Measurements from ENCODE around the gene CAPN7.

Gene CAPN7

DNA sequence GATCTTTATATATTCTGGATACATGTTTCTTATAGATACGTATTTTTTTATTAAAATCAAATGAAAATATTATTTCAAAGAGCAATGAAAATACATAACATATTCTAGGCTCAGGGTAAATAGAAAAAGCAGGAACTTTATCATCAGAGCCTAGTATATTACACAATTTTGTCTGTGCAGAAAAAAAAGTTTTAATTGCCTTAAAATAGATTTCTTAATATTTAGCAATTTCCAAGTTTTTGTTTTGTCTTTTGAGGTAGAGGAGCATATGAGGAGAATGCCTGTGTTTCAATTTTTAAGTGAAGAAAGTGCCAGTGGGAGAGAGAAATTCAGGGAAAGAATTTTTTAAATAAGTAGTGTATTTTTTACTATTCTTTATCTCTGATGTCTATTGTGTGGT, 10.5 kb downstream of the CAPN7 start (continued):
- TF ChIP-seq ZNF8 (CRISPR knock-in tag; IDR thresholded peaks at IDR 0.05), result no peak
- no peak for TF ChIP-seq ZC3H10 (CRISPR knock-in tag; IDR thresholded peaks at IDR 0.05)
- TF ChIP-seq ISL1 (CRISPR knock-in tag; IDR thresholded peaks at IDR 0.05), result no peak
- TF ChIP-seq, protein P1, sequence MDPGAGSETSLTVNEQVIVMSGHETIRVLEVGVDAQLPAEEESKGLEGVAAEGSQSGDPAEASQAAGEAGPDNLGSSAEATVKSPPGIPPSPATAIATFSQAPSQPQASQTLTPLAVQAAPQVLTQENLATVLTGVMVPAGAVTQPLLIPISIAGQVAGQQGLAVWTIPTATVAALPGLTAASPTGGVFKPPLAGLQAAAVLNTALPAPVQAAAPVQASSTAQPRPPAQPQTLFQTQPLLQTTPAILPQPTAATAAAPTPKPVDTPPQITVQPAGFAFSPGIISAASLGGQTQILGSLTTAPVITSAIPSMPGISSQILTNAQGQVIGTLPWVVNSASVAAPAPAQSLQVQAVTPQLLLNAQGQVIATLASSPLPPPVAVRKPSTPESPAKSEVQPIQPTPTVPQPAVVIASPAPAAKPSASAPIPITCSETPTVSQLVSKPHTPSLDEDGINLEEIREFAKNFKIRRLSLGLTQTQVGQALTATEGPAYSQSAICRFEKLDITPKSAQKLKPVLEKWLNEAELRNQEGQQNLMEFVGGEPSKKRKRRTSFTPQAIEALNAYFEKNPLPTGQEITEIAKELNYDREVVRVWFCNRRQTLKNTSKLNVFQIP (CRISPR knock-in tag; IDR thresholded peaks at IDR 0.05; ENCODE audit: borderline replicate concordance, low read depth), result no peak

DNA sequence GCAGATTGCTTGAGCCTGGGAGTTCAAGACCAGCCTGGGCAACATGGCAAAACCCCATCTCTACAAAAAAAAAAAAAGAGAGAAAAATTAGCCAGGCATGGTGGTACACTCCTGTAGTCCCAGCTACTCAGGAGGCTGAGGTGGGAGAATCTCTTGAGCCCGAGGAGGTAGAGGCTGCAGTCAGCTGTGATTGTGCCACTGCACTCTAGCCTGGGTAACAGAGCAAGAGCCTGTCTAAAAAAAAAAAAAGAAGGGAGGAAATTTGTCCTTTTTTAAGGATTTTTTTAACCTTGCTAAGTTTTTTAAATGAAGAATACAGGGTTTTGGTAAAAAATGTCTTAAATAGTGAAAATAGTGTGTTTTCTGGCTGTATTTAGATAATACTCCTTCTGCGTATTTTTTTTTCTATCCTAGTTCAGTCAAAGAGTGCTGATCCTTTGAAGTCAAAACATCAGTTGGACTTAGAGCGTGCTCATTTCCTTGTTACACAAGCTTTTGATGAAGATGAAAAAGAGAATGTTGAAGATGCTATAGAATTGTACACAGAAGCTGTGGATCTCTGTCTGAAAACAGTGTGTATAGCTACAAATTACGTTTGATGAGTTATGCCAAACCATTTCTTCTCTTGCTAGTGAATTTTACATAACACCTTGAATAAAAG, 11.1 kb downstream of the CAPN7 start:
- TF ChIP-seq, protein P1 (CRISPR knock-in tag; IDR thresholded peaks at IDR 0.05; ENCODE audit: borderline replicate concordance, low read depth), result no peak
- TF ChIP-seq TOX (CRISPR knock-in tag; IDR thresholded peaks at IDR 0.05; ENCODE audit: borderline replicate concordance) (no peak), ISL1 (CRISPR knock-in tag; IDR thresholded peaks at IDR 0.05) (no peak), ZFP3 (CRISPR knock-in tag; IDR thresholded peaks at IDR 0.05) (no peak), BACH2 (CRISPR knock-in tag; IDR thresholded peaks at IDR 0.05; ENCODE audit: borderline replicate concordance) (no peak), ZNF8 (CRISPR knock-in tag; IDR thresholded peaks at IDR 0.05) (no peak), ZFP30 (CRISPR knock-in tag; IDR thresholded peaks at IDR 0.05) (no peak), ESRRG (CRISPR knock-in tag; IDR thresholded peaks at IDR 0.05) (no peak), TCF4 (CRISPR knock-in tag; IDR thresholded peaks at IDR 0.05; ENCODE audit: borderline replicate concordance) (no peak), RARB (CRISPR knock-in tag; IDR thresholded peaks at IDR 0.05) (no peak), OSR1 (CRISPR knock-in tag; IDR thresholded peaks at IDR 0.05) (no peak), ZNF565 (CRISPR knock-in tag; conservative IDR thresholded peaks at IDR 0.05; ENCODE audit: low read depth) (no peak), SNAI2 (CRISPR knock-in tag; IDR thresholded peaks at IDR 0.05) (no peak), CSDC2 (CRISPR knock-in tag; IDR thresholded peaks at IDR 0.05) (no peak), GLIS3 (CRISPR knock-in tag; IDR thresholded peaks at IDR 0.05) (no peak), ZNF70 (CRISPR knock-in tag; IDR thresholded peaks at IDR 0.05) (no peak)
- TF ChIP-seq, protein P2, sequence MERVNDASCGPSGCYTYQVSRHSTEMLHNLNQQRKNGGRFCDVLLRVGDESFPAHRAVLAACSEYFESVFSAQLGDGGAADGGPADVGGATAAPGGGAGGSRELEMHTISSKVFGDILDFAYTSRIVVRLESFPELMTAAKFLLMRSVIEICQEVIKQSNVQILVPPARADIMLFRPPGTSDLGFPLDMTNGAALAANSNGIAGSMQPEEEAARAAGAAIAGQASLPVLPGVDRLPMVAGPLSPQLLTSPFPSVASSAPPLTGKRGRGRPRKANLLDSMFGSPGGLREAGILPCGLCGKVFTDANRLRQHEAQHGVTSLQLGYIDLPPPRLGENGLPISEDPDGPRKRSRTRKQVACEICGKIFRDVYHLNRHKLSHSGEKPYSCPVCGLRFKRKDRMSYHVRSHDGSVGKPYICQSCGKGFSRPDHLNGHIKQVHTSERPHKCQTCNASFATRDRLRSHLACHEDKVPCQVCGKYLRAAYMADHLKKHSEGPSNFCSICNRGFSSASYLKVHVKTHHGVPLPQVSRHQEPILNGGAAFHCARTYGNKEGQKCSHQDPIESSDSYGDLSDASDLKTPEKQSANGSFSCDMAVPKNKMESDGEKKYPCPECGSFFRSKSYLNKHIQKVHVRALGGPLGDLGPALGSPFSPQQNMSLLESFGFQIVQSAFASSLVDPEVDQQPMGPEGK (CRISPR knock-in tag; IDR thresholded peaks at IDR 0.05; ENCODE audit: borderline replicate concordance), result no peak
- TF ChIP-seq, protein P3, sequence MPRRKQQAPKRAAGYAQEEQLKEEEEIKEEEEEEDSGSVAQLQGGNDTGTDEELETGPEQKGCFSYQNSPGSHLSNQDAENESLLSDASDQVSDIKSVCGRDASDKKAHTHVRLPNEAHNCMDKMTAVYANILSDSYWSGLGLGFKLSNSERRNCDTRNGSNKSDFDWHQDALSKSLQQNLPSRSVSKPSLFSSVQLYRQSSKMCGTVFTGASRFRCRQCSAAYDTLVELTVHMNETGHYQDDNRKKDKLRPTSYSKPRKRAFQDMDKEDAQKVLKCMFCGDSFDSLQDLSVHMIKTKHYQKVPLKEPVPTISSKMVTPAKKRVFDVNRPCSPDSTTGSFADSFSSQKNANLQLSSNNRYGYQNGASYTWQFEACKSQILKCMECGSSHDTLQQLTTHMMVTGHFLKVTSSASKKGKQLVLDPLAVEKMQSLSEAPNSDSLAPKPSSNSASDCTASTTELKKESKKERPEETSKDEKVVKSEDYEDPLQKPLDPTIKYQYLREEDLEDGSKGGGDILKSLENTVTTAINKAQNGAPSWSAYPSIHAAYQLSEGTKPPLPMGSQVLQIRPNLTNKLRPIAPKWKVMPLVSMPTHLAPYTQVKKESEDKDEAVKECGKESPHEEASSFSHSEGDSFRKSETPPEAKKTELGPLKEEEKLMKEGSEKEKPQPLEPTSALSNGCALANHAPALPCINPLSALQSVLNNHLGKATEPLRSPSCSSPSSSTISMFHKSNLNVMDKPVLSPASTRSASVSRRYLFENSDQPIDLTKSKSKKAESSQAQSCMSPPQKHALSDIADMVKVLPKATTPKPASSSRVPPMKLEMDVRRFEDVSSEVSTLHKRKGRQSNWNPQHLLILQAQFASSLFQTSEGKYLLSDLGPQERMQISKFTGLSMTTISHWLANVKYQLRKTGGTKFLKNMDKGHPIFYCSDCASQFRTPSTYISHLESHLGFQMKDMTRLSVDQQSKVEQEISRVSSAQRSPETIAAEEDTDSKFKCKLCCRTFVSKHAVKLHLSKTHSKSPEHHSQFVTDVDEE (CRISPR knock-in tag; IDR thresholded peaks at IDR 0.05), result no peak
- TF ChIP-seq, protein P4, sequence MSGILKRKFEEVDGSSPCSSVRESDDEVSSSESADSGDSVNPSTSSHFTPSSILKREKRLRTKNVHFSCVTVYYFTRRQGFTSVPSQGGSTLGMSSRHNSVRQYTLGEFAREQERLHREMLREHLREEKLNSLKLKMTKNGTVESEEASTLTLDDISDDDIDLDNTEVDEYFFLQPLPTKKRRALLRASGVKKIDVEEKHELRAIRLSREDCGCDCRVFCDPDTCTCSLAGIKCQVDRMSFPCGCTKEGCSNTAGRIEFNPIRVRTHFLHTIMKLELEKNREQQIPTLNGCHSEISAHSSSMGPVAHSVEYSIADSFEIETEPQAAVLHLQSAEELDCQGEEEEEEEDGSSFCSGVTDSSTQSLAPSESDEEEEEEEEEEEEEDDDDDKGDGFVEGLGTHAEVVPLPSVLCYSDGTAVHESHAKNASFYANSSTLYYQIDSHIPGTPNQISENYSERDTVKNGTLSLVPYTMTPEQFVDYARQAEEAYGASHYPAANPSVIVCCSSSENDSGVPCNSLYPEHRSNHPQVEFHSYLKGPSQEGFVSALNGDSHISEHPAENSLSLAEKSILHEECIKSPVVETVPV (CRISPR knock-in tag; IDR thresholded peaks at IDR 0.05), result no peak
- ATAC-seq, result no peak

DNA sequence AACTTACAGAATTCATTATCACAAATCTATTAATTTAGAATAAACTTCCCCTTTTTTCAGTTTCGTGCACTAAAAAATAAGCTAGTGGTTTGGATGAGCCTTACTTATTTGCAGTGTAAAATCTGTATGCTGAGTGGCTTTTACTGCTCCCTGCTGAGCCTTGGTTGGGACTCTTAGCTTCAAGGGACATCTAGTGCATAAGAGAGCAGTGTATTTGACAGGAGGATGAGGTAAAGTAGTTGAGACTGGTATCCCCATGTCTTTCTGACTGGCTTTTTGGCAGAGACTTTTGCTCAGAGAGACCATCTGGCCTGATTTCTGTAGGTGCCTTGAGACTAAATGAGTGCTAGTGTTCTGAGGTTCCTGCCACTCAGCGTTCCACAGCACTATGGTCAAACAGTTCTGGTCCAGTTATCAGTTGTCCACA, 11.8 kb downstream of the CAPN7 start:
- no peak for ATAC-seq
- TF ChIP-seq, protein P3 (CRISPR knock-in tag; IDR thresholded peaks at IDR 0.05), result no peak
- TF ChIP-seq ZFP3 (CRISPR knock-in tag; IDR thresholded peaks at IDR 0.05), result no peak
- no peak for TF ChIP-seq ZFP30 (CRISPR knock-in tag; IDR thresholded peaks at IDR 0.05)
- TF ChIP-seq SNAI2 (CRISPR knock-in tag; IDR thresholded peaks at IDR 0.05), result no peak
- TF ChIP-seq TOX (CRISPR knock-in tag; IDR thresholded peaks at IDR 0.05; ENCODE audit: borderline replicate concordance), result no peak
- TF ChIP-seq, protein P1 (CRISPR knock-in tag; IDR thresholded peaks at IDR 0.05; ENCODE audit: borderline replicate concordance, low read depth), result no peak
- no peak for TF ChIP-seq RARB (CRISPR knock-in tag; IDR thresholded peaks at IDR 0.05)
- TF ChIP-seq CSDC2 (CRISPR knock-in tag; IDR thresholded peaks at IDR 0.05), result no peak
- TF ChIP-seq OSR1 (CRISPR knock-in tag; IDR thresholded peaks at IDR 0.05), result no peak
- TF ChIP-seq, protein P4 (CRISPR knock-in tag; IDR thresholded peaks at IDR 0.05), result no peak

Measured in SK-N-SH treated with all-trans-retinoic acid at 6 μM for 48 hours (cell line).